Suprapubic skin (tissue), 4 donors: ENCODE results near the gene SIK3.

Experiments
- EP300 ChIP-seq: sonication (generic); formaldehyde crosslinking; IDR thresholded peaks from one replicate; pipeline ENCODE4 v1.6.1; 2017; ENCODE audit warnings: antibody characterized with exemption
- POLR2A ChIP-seq, 2 donors: fragments of 450-650 bp; IDR thresholded peaks; one replicate each; pipeline ENCODE4 v1.6.1; 2017; ENCODE audit warnings: antibody characterized with exemption in 2 of 2, mild to moderate bottlenecking in 2 of 2, moderate library complexity in 2 of 2
- POLR2AphosphoS5 ChIP-seq, 3 donors: sonication (generic); formaldehyde crosslinking; IDR thresholded peaks; one replicate each; pipeline ENCODE4 v1.6.1; 2017; ENCODE audit warnings: antibody characterized with exemption in 3 of 3
- TF ChIP-seq, protein P1 (sequence below), 2 donors: fragments of 200-600 bp in 1 of 2; fragments of 450-650 bp in 1 of 2; sonication (generic) in 1 of 2; IDR thresholded peaks; one replicate each; pipeline ENCODE4 v1.5.1; 2016 to 2019; ENCODE audit warnings: antibody characterized with exemption in 2 of 2, mild to moderate bottlenecking in 1 of 2, moderate library complexity in 1 of 2

DNA sequence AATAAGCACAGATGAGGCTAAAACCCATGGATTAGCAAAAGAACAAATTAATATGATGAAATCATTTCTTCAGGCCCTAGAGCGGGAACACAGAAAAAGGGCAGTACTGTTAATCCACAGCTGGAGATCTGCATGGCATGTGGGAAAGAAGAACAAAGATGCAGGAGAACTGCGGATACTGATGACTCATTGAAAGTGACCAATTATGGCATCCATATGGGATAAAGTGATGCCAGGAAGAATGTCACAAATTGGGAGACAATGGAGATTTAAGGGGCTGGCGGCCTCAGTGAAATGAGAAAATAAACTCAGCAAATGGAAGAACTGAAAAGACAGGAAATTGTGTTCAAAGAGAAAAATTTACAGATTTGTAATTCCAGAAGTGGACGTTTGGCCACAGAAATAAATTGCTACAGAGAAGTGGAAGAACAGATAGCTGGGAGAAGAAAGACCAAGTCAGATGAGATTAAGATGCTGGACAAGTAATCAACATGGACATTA lies 39.4 kb downstream of the SIK3 start:
- TF ChIP-seq, protein P1, sequence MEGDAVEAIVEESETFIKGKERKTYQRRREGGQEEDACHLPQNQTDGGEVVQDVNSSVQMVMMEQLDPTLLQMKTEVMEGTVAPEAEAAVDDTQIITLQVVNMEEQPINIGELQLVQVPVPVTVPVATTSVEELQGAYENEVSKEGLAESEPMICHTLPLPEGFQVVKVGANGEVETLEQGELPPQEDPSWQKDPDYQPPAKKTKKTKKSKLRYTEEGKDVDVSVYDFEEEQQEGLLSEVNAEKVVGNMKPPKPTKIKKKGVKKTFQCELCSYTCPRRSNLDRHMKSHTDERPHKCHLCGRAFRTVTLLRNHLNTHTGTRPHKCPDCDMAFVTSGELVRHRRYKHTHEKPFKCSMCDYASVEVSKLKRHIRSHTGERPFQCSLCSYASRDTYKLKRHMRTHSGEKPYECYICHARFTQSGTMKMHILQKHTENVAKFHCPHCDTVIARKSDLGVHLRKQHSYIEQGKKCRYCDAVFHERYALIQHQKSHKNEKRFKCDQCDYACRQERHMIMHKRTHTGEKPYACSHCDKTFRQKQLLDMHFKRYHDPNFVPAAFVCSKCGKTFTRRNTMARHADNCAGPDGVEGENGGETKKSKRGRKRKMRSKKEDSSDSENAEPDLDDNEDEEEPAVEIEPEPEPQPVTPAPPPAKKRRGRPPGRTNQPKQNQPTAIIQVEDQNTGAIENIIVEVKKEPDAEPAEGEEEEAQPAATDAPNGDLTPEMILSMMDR (IDR thresholded peaks at IDR 0.05): no peak
- no peak for TF ChIP-seq POLR2AphosphoS5 (IDR thresholded peaks at IDR 0.05)
- TF ChIP-seq POLR2A (IDR thresholded peaks at IDR 0.05): no peak
- no peak for TF ChIP-seq EP300
